ENCODE data around the gene HSD11B1L. TPM values are rescaled to one million over a fixed set of nuclear protein-coding genes. Genes with fewer than 3 reads are reported as not detected.

HSD11B1L gene
- polyA plus RNA-seq, 3 donors: 1.9 to 2.5 (median 2.4) TPM

DNA sequence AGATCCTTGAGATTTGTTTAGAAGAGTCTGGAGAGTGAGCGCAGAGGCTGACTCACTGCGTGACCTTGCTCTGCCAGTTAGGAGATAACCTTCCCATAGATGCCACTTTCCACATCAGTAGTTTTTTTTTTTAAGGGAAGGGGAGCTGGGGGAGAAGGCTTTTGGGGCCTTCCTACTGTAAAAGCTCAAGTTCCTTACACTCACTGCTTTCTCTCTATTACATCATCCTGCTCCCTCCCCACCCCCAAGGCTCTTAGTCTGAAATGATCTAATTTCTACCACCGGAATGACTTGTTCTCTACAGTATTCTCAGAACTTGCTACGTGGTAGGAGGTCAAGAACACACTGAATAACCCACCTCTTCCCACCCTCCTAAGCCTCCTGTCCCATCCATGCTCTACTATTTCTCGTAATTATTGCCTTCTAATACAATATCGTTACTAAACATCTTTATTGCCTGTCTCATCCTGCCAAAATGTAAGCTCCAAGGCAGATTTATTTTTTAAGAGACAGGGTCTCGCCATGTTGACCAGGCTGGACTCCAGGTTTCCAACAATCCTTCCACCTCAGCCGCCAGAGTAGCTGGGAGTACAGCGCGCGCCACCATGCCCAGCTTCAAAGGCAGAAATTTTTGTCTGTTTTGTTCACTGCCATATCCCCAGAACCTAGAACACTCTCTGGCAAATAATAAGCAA lies 37.9 kb downstream of the HSD11B1L start:
- no peak for TF ChIP-seq CTCF (IDR thresholded peaks at IDR 0.05)
- peaks cover 2 to 3% (median 2%) of the 10 kb centered on the region in 3 donors for H3K27me3 Mint-ChIP-seq (ENCODE audit: low read depth in 3 of 3)

GRCh38 chr19:5719274-5719960 lies 38.6 kb downstream of the HSD11B1L start:
- Mint-ChIP-seq H3K4me3 (peak overlapping the region; percentile 81 to 90), H3K4me1 (peaks cover 26% of the 10 kb centered on the region), H3K27me3 (ENCODE audit: low read depth in 3 of 3) (peaks cover 0 to 4% (median 2%) of the 10 kb centered on the region in 3 donors), H3K27ac (peak overlapping the region; percentile 90 to 95 (median 94)), H3K9me3 (peaks cover 0 to 3% (median 0%) of the 10 kb centered on the region in 7 donors), H3K36me3 (peaks cover 7 to 14% of the 10 kb centered on the region in 2 donors)
- Histone ChIP-seq H3K4me1 (ENCODE audit: control insufficient read depth in 1 of 2, insufficient read depth in 2 of 2, low read length in 2 of 2) (peaks cover 20 to 29% of the 10 kb centered on the region in 2 donors), H2AFZ (ENCODE audit: insufficient read depth, low read depth, low read length, poor library complexity, severe bottlenecking) (peak overlapping the region; percentile 87), H3K9me3 (replicated peaks in 1 of 2; ENCODE audit: control insufficient read depth in 1 of 2, insufficient read depth in 1 of 2, low read length in 2 of 2) (no peaks in the 10 kb centered on the region), H3K4me2 (replicated peaks; ENCODE audit: extremely low read depth, low read length, poor library complexity, severe bottlenecking) (peak overlapping the region; percentile 89), H3K79me2 (ENCODE audit: insufficient read depth, low read length) (peaks cover 49% of the 10 kb centered on the region), H4K20me1 (ENCODE audit: insufficient read depth, low read length) (peaks cover 29% of the 10 kb centered on the region), H3K9ac (ENCODE audit: insufficient read depth, low read length, poor library complexity, severe bottlenecking) (peak overlapping the region; percentile 94), H3K27ac (ENCODE audit: low read depth in 1 of 2, low read length in 2 of 2) (peak overlapping the region; percentile 89 to 91), H3K36me3 (replicated peaks in 1 of 2; ENCODE audit: control insufficient read depth in 1 of 2, insufficient read depth in 2 of 2, low read length in 2 of 2) (peaks cover under 1 to 5% of the 10 kb centered on the region in 2 donors), H3K27me3 (ENCODE audit: control insufficient read depth in 2 of 2, insufficient read depth in 2 of 2, low read length in 2 of 2) (no peaks in the 10 kb centered on the region), H3K4me3 (replicated peaks in 1 of 3; ENCODE audit: low read depth in 2 of 3, low read length in 3 of 3) (peak overlapping the region; percentile 59 to 82 (median 66))
- intact Hi-C loops (cut with micrococcal nuclease): loop anchor here in 1 of 2 donors (2.0 kb wide), 1 partner anchor 29 kb away; the partner anchor contains the start of gene RPL36
- no peak for TF ChIP-seq CTCF (IDR thresholded peaks at IDR 0.05)
- DNase-seq: peak in 2 of 3 donors; percentile 11 to 26
- WGBS (ENCODE audit: insufficient coverage): under 1% methylated on average over 58 of the region's 58 CpGs

More for the DNA sequence above, 37.9 kb downstream of the HSD11B1L start:
- peaks cover 26% of the 10 kb centered on the region for H3K4me1 Mint-ChIP-seq
- Histone ChIP-seq H3K4me2 (replicated peaks; ENCODE audit: extremely low read depth, low read length, poor library complexity, severe bottlenecking) (peak overlapping the region; percentile 89), H3K79me2 (ENCODE audit: insufficient read depth, low read length) (peaks cover 49% of the 10 kb centered on the region), H3K27me3 (ENCODE audit: control insufficient read depth in 2 of 2, insufficient read depth in 2 of 2, low read length in 2 of 2) (no peaks in the 10 kb centered on the region), H3K9ac (ENCODE audit: insufficient read depth, low read length, poor library complexity, severe bottlenecking) (peak overlapping the region; percentile 94), H3K9me3 (replicated peaks in 1 of 2; ENCODE audit: control insufficient read depth in 1 of 2, insufficient read depth in 1 of 2, low read length in 2 of 2) (no peaks in the 10 kb centered on the region), H3K4me3 (replicated peaks in 1 of 3; ENCODE audit: low read depth in 2 of 3, low read length in 3 of 3) (peak overlapping the region; percentile 59 to 82 (median 66)), H3K27ac (ENCODE audit: low read depth in 1 of 2, low read length in 2 of 2) (peak overlapping the region; percentile 89 to 91), H2AFZ (ENCODE audit: insufficient read depth, low read depth, low read length, poor library complexity, severe bottlenecking) (peak overlapping the region; percentile 87), H4K20me1 (ENCODE audit: insufficient read depth, low read length) (peaks cover 29% of the 10 kb centered on the region), H3K36me3 (replicated peaks in 1 of 2; ENCODE audit: control insufficient read depth in 1 of 2, insufficient read depth in 2 of 2, low read length in 2 of 2) (peaks cover 7 to 9% of the 10 kb centered on the region in 2 donors), H3K4me1 (ENCODE audit: control insufficient read depth in 1 of 2, insufficient read depth in 2 of 2, low read length in 2 of 2) (peaks cover 20 to 29% of the 10 kb centered on the region in 2 donors)
- peaks cover 0 to 3% (median 0%) of the 10 kb centered on the region in 7 donors for H3K9me3 Mint-ChIP-seq
- H3K4me3 Mint-ChIP-seq: peak overlapping the region; percentile 81 to 90
- intact Hi-C loops (cut with micrococcal nuclease): loop anchor here in 1 of 2 donors (2.0 kb wide), 1 partner anchor 28 kb away; the partner anchor contains the start of gene RPL36
- WGBS (ENCODE audit: insufficient coverage): 30% methylated on average over 6 of the region's 11 CpGs
- peaks cover 13 to 21% of the 10 kb centered on the region in 2 donors for H3K36me3 Mint-ChIP-seq
- peak; percentile 26 to 66 (median 49) for DNase-seq
- H3K27ac Mint-ChIP-seq: peak overlapping the region; percentile 90 to 95 (median 93)

Measured in CD14-positive monocyte (primary cell).